Activated CD4-positive, alpha-beta T cell treated with anti-CD3 and anti-CD28 coated beads, Interleukin-2, amount 50 U/mL, for 48 hours (primary cell): Measurements from ENCODE around the gene MAGEH1.
"Not testable (repeated sequence)": the region's sequence is repeated elsewhere in the genome, so short reads cannot be mapped to it uniquely, and the experiment has no call there.

Experiments
- DNase-seq, 2 experiments: peaks; one replicate each; pipeline ENCODE4 v3.0.0-alpha.2; 2020

MAGEH1 gene, protein sequence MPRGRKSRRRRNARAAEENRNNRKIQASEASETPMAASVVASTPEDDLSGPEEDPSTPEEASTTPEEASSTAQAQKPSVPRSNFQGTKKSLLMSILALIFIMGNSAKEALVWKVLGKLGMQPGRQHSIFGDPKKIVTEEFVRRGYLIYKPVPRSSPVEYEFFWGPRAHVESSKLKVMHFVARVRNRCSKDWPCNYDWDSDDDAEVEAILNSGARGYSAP

DNA sequence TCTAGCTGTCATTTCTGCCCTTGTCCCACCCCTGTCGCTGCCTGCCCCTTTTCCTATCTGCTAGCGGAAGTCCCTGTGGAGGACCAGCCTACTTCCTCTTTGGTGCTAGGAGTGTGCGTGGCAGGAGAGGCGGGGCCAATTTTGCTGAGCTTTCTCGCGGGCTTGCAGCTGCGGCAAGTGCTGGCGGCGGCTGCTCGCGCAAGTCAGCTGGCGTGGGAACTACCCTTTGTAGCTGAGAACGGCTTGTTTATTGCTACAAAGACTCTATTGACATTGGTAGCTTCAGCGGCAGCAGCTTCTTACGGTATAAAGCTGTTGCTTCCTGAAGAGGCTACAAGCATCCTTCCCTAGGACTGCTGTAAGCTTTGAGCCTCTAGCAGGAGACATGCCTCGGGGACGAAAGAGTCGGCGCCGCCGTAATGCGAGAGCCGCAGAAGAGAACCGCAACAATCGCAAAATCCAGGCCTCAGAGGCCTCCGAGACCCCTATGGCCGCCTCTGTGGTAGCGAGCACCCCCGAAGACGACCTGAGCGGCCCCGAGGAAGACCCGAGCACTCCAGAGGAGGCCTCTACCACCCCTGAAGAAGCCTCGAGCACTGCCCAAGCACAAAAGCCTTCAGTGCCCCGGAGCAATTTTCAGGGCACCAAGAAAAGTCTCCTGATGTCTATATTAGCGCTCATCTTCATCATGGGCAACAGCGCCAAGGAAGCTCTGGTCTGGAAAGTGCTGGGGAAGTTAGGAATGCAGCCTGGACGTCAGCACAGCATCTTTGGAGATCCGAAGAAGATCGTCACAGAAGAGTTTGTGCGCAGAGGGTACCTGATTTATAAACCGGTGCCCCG is at the start of gene MAGEH1:
TSS of gene MAGEH1 (plus strand) at position 138 of the 843 bp plus-strand sequence. CDS start at position 386, 248 bp downstream.
- DNase-seq: peak; percentile 77 to 82

- DNase-seq: peak; percentile 15 to 36
Observed at GRCh38 chrX:55427079-55427478, 24.8 kb upstream of the MAGEH1 start.

DNA sequence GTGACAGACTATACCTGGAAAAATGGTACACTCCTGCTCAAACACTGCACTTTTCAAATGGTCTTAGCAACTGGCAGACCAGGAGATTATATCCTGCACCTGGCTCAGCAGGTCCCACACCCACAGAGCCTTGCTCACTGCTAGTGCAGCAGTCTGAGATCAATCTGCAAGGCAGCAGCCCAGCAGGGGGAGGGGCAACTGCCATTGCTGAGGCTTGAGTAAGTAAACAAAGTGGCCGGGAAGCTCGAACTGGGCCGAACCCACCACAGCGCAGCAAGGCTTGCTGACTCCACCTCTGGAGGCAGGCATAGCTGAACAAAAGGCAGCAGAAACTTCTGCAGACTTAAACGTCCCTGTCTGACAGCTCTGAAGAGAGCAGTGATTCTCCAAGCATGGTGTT is 8.5 kb upstream of the MAGEH1 start:
- DNase-seq: not testable (repeated sequence)

DNA sequence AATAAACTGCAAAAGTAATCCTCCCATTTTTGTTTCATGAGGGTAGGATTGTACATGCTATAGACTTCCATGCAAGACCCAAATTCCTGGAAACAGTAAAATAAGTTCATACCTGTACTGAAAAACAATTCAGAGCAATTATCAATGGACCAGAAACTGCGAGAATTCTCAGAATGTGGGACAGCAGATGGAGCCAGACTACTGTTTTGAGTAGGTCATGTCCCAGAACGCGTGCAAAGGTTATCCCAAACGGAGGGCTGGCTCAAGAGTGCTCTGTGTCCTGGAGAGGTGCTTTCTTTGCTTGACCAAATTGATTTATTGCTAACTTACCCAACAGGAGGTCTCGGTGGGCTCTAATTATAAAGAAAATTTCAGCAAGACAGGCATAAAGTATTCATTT is 1.7 kb upstream of the MAGEH1 start:
- no peak for DNase-seq

GRCh38 chrX:55451141-55451540 is 786 bp upstream of the MAGEH1 start:
- no peak for DNase-seq

DNA sequence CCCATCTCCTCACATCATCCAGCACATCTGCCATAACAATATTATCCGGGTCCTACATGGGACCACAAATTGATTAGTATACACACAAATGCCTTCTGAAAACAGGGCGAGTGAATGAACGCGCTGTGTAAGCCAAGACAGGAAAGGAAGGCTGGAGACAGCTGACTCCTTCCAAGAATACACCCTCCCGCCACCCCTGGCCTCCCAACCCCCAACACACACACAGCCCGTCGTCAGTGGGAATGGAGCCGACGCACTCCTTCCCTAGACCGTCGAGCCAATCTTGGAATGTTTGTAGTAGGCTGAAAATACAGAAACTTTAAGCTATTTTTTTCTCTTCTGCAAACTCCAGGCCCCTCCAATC is 319 bp upstream of the MAGEH1 start:
- no peak for DNase-seq

DNA sequence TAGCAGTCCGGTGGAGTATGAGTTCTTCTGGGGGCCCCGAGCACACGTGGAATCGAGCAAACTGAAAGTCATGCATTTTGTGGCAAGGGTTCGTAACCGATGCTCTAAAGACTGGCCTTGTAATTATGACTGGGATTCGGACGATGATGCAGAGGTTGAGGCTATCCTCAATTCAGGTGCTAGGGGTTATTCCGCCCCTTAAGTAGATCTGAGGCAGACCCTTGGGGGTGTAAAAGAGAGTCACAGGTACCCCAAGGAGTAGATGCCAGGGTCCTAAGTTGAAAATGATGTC is 852 bp downstream of the MAGEH1 start:
- no peak for DNase-seq

- not testable (repeated sequence) for DNase-seq
Observed at GRCh38 chrX:55455708-55456107, 3.8 kb downstream of the MAGEH1 start.

DNA sequence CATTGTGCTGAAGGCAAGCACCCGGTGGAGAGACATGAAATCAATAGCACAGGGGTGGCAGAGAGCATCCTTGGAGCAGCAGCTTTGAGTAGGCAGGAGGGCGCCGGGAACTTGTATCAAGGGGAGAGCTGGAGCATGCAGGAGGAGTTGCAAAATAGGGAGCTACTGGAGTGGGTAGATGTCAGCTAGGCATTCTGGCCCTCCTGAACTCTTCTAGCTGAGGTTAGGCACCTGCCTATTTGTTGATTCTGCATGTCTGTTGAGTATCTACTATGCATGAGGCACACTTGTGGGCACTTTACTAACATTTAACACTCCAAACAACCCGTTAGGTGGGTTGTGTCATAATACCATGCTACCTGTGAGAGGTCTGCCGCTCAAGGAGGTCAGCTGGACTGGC is 7.5 kb downstream of the MAGEH1 start:
- DNase-seq: not testable (repeated sequence)

GRCh38 chrX:55459926-55460325 is 8.0 kb downstream of the MAGEH1 start:
- DNase-seq: not testable (repeated sequence)

DNA sequence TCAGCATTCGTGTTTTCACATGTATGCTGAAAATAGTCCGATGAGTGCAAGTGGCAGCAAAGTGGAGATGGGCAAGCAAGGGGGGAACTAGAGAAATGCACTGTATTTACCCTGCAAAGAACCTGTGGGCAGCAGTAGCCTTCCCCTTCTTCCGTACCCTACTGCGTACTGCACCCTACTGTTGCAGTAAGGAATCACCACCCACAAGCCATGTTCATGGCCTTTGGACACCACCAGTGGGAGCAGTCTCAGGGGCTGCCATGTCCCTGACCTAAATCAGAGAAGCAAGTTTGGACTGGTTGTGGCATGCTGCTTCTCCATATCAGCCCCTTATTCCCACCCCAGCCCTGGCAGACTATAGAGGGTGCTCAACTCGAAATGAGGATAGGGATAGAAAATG is 12.1 kb downstream of the MAGEH1 start:
- DNase-seq: not testable (repeated sequence)

DNA sequence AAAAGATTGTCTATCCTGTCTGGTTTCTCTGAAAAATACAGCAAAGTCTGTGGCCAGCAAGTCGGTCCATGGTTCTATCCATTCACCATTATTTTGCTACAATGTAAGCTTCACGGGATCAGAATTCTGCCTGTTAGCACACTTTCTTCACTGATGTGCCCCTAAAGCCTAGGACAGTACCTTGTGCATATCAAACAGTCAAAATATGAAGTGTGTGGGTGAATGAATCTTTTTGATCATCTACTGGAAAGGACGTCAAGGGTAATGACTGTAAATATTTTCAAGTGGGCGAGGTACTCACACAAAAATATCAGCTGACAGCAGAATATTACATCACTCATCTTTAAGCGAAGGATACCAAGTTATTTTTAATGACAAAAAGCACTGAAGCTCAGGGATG is 13.2 kb downstream of the MAGEH1 start:
- DNase-seq: not testable (repeated sequence)

DNA sequence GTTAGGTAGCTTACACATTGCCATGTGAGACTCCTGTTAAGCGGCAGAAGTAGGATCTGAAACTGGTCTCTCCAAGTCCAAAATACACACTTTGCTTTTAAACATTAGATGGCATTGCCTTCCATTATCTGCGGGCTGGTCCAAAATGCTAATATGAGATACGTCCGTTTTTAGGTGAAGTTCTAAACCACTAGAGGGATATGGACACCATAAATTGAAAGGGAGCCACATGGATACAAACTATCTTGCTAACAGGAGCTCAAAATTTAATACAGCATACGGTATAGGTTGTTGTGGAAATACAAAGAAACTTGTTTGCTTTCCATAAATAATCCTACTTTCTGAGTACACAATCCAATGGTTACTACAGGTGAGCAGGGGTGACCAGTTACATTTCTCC is 13.9 kb downstream of the MAGEH1 start:
- not testable (repeated sequence) for DNase-seq

DNA sequence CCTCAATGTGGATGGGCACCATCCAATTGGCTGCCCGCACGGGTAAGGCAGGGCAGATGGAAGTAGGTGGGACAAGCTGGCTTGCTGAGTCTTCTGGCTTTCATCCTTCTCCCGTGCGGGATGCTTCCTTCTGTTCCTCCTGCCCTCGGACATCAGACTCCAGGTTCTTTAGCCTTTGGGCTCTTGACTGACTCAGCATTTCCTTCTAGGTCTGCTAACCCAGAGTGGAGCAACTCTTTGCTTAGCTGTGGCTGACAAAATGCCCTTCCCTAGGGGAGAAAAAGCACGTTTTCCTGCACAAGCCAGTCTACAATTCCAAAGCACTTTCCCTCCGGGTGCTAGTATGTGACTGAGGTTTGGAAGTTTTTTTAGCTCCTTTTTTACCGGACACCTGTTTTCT is 28.0 kb downstream of the MAGEH1 start:
- not testable (repeated sequence) for DNase-seq

DNA sequence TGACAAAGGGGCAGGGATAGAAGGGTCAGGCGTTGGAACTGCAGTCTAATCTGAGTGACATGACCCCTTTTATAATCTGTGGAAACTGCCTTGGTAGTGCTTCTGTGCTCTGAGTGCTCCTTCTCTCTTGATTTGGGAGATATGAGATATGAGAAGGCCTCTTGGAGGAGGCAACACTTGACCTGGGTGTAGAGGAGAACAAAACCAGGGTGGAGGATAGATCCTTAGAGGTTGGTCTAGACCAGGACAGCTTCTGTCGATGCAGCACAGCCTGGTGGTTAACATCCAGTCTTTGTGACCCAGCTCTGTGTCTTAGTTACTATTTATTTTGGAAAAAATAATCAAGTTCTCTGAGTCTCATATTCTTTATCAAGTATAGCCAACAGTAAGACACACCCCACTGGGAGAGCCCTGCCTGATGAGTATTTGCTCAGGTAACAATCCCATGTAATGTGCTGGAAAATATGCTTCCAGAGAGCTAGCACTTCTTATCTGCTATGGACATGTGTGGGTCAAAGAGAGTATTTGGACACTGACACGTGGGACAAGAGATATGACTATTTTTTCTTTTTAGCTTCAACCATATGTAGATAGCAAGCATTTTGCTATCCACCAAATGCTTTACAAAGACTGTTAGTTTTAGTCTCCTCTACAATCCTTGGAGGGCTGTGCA is 28.6 kb downstream of the MAGEH1 start:
- DNase-seq: no peak

DNA sequence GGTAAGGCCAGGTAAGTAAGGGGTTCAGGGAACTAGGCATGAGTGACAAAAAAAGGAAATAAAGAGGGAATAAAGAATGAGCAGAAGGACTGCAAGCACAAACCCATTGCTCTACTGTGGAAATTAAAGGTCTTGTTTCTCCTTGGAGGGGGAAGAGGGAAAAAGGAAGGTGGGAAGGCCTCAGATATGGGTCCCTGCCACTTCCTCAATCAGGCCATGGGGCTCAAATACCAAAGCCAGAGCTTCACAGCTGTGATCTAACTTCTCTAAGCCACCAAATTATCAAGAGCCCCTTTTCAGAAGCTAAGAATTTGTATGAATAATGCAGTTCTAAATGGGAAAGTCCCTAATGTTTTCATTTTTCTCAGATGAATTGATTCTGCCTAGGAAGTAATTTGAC is 33.0 kb downstream of the MAGEH1 start:
- DNase-seq: no peak

DNA sequence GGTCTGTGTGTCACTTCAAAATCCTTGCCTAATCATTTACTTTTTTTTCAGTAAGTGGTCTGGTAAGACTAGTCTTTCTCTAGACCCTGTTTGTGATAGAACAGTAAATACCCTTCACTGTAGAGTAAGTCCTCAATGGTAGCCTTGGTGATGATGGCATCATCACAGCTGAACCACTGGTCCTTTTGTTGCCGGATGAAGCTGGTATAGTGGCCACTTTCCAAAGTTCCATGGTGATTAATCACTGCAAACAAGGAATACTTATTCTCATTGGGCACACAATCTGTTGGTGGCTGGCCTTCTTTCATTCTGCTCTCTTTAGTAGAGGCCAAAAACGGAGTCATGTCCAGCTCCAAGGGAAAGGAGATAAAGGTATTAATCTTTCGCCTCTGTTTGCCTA is 34.8 kb downstream of the MAGEH1 start:
- DNase-seq: no peak

GRCh38 chrX:55487143-55487542 is 35.2 kb downstream of the MAGEH1 start:
- DNase-seq: no peak

DNA sequence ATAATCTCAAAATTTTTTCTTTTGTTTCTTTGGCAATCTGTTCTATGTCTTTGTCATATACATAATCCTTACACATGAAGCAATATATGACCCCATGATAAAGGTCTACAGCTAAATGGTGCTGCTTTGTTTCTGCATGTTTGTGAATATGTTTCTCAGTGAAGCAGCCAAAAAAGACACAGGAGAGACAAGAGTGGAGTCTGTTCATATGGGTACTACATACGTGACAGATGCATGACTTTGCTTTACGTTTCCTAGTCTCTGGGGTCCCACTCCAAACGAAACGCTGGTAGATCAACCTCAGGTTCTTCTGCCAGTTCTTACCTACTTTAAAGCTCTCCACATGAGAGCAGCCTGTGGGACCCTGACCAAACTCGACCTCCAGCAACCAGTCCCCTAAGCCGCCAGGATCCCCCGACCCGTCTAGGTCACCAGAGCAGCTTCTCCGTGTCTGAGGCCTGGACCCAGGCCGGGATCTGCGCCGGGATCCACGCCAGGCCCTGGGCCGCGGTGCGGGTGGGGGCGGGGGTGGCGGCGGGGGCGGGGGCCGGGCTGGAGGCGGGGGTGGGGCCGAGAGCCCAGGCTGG is 36.2 kb downstream of the MAGEH1 start:
- no peak for DNase-seq

- peak; percentile 52 to 61 for DNase-seq
Observed at GRCh38 chrX:55488593-55489313, 36.8 kb downstream of the MAGEH1 start.

GRCh38 chrX:55489314-55490009 is 37.5 kb downstream of the MAGEH1 start, which contains the start of gene USP51:
Gene USP51, minus strand, starts transcription at chrX:55489848. Its CDS starts 909 bp downstream, at chrX:55488939.
- peak in 1 of 2 experiments; percentile 9 for DNase-seq

- DNase-seq: no peak
Observed at GRCh38 chrX:55490121-55490520, 38.2 kb downstream of the MAGEH1 start.
